NCI-H187 (cell line): ENCODE data around the gene RHOB.
"Not testable (repeated sequence)": the region's sequence is repeated elsewhere in the genome, so short reads cannot be mapped to it uniquely, and the experiment has no call there.

Source experiments
- DNase-seq, 2 experiments: peaks; one replicate each; lab custom pipeline; 2025; lab: John Stamatoyannopoulos, UW

Gene RHOB

DNA sequence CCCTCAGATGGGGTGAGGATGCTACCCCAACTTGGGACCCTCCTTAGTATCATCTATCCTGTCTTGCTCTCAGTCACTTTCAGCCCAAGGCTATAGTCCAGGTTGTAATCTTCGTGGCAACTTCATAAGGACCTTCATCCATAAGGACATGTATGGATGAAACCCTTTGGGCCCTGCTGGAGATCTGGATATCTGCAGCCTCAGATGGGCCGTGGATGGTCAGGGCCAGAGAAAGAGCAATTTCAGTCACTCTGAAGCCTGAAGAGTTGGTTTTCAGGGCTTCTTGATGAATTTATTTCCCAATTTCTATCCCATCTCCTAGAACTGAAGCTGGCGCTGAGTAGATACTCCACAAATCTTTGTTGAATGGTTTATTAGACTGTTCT, 28.7 kb downstream of the RHOB start:
- DNase-seq, result no peak

DNA sequence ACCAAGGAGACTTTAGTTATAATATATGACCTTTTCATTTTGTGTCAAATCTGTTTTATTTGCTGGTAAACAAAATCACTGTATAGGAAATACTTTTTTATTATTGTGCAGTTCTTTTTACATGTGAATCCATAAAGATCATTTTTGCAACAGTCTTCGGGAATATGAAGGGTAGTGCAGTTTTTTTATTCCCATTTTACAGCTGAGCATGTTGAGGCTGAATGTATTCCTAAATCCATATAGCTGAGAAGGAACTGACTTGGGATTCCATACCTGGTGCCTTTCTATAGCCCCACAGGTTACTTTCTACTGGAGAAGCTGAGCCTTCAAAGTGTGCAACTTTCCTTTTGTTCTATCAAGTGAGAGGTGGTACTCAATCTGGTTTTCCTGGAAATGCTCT, 29.6 kb downstream of the RHOB start:
- no peak for DNase-seq

DNA sequence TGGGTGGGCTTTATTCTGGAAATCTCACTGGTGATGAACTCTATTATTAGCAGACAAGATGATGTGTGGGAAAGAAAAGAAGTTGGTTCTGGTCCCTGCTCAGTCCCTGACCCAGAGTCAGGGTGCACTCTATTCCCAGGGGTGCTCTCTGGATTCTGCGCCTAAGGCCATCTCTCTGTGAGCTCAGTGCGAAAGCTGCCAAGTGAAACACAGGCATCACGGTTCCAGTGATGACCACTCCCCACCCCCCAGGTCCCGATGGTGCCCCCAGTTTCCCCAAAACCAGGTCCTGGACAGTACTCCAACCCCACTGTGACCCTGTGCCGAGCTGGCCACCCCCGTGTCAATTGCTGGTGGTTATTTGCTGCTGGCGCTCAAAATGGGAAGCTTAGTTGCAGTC, 30.1 kb downstream of the RHOB start:
- no peak for DNase-seq

DNA sequence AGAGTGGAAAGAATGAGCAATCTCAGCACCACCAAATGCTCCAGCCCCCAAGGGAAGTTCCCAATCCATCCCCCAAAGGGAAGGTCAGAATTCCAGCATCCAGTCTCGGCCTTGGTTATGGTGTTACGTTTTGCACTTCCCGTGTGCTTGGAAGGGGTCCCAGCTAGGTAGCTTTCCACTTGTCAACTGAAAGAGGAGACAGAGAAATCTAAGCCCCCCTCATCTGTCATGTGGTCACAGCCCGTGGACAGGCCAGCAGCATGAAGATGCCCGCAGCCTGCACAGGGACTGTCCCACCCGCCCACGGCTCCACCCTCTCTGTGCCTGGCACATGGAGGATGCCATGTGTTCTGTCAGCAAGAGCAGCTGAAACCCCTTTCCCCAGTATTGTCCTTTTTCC, 32.1 kb downstream of the RHOB start:
- no peak for DNase-seq

DNA sequence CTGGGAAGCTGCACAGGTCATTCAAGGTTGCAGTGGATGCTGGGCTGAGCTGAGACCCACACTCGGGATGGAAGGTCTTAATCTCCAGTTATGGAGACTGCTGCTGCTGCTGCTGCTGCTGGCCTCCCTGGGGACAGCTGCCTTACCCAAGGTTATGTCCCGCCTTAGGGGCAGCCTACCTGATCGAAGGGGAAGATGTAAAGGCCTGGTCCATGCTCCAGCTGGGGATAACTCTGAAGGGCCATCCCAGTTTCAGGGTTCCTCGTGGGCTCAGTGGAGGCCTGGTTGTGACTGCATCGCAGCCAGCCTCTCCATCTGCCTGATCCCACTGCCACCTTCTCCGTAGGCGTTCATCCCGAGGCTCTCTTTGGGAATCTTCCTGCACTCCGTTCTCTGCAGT, 33.0 kb downstream of the RHOB start:
- DNase-seq, result no peak

DNA sequence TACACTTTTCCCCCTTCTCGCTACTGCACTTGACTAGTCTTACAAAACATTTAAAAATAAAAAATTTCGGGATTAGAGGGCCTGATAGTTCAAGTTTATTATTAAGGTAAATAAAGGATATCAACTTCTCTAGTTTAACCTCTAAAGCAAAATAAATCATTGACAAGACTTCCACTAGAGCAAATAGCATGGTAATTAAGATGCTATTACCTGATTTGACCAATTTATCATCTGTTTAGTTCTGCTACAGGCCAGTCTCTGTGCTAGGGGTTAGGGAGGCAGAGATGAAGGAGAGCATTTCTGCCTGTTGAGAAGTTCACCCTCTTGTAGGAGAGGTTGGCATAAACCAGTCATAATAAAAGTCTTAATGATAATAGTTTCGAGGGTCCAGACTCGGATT, 34.0 kb downstream of the RHOB start:
- no peak for DNase-seq

DNA sequence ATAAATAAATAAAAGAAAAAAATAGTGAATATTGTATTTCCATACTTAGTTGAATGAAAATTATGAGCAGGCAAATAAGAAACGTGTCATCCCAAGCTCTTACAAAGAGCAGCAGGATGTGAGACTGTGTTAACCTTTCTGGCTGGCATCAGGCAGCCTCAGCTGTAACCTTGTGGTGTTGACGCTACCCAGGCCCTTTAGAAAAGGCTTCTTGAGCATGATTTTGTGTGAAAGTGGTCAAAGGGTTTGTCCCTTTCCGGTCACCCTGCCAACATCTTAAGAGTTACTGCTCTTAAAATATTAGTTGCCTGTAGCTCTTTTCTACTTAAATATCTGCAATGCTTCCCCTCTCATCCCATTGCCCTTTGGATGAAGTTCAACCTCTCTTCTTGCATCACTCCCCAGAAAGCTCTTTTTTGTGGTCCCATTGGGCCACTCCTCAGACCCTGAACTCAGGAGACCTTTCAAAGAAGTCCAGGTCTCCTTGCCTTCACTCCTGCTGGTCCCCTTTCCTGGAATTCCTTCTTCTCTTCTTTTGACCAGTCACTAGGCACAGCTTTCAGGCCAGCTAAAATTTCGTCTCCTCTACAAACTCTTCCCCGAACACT, 35.0 kb downstream of the RHOB start:
- no peak for DNase-seq

DNA sequence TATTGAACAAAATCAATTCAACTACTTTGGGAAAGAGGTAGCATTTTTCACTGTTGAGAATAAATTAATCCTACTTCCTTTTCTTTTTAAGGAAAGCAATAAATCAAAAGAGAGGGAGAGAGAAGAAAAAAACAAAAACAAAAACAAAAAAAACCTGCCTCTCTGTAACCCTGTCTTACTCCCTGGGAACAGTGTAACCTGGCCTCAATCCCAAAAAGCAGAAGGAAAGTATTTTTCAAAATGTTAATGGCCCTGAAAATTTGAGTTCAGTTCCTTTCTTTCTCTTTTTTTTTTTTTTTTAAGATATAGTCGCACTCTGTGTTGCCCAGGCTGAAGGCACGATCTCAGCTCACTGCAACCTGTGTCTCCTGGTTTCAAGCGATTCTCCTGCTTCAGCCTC, 35.9 kb downstream of the RHOB start:
- no peak for DNase-seq

DNA sequence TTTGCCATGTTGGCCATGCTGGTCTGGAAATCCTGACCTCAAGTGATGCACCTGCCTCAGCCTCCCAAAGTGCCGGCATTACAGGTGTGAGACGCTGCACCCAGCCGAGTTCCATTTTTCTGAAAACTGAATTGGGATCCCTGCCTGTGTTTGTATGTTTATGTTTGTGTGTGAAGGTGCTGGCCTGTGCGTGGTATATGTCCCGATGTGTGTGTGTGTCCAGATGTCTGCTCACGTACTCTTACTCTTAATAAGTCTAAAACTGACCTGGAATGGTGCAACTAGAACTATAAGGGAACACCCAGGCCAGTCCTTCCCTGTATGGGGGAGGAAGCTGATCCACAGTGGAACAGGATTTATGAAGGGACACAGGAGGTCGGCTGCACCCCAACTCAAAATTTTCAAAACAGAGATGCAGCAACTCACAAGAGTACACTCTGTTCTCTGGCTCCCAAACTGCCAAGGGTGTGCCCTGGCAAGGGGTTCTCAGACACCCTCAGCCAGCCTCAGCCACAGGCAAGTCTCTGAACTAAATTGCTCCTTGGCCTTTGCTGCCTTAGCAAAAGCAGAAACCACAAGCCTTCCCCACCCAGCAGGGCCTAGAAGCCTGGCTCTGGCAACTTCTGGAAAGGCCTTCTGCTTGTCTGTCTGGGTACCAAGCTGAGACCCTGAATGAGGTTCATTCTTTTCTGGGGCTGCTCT, 36.5 kb downstream of the RHOB start:
- no peak for DNase-seq

DNA sequence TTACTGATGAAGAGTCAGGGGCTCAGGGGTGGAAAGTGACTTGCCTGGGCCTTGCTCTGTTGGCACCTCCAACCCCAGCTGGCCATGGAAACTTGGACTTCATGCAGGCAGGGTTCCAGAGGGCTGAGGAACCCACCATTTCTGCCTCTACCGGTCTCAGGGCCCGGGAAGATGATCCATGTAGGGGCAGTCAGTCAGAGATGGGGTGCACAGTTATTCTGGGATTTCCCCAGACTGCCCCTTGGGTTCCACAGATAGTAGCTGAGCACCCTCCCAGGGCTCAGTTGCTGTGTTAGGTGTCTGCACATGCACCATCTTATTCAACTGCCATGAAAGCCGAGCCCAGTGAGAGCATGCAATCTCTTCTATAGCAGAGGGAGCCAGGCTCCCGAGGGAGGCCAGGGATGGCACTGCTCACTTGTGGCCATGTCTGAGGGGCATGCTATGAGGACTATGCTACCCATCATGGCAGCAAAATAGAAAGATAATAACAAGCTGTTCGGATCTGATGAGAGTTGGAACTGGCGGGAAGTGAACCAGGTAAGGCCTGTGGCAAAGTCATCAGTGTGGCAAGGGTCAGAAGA, 37.3 kb downstream of the RHOB start:
- DNase-seq, result no peak

DNA sequence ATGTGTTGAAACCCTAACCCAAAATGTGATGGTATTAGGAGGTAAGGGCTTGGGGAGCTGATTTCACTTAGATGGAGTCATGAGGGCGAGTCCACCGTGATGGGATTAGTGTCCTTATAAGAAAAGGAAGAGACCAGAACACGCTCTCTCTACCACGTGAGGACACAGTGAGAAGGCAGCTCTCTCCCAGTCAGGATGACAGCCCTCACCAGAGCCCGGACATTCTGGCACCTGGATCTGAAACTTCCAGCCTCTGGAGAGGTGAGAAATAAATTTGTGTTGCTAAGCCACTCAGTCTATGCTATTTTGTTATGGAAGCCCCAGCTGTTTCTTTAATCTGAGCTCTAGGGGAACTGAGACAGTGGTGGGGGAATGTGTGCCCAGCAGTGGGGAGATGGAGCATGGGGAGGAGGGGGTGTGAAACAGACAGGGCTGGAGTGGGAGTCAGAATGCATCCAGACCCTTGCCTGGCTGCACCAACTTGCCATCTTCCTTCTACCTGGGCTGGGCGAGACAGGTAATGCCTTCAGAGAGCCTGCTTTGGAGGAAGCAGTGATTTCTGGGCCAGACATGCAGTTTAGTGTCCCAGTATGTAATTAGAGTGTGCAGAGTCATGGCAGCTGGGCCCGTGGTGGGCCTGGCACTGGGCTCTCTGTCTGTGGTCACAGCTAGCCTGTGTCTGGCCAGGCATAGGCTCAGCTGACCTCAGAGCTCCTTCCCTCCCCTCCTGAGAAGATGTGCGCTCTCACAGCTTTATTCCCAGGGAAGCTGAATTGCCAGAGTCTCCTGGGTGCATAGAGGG, 38.1 kb downstream of the RHOB start:
- DNase-seq, result no peak

DNA sequence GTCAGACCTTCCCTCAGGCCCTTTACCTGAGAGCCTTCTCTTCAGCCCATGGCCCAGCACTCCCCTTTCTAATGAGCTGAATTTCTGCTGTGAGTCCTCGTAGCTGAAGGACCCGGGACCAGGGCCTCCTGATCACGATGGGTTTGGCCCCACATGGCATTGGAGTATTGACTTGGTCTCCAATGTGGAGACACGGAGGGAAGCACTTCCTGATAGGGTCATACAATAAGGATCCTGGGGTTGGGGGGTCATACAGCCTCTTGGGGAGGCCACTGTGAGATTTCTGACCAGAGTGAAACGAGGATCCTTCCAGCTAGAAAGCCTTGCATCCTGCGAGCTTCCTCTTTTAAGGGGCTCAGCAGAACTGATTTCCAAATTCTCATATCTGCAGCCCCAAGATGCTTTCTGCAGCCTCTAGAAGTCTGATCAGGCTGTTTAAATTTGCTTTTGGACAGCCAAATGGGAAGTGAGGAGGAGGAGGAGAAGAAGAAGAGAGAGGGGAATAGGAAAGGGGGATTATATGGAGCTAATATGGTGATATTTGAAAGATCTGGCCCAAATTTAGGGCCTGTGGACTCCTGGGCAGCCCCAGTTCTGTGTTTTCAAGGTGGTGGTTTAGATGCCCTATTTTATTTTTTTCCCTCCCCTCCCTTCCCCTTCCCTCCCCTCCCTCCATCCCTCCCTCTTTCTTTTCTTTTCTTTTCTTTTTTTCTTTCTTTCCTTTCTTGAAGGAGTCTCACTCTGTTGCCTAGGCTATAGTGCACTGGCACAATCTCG, 38.9 kb downstream of the RHOB start:
- no peak for DNase-seq

DNA sequence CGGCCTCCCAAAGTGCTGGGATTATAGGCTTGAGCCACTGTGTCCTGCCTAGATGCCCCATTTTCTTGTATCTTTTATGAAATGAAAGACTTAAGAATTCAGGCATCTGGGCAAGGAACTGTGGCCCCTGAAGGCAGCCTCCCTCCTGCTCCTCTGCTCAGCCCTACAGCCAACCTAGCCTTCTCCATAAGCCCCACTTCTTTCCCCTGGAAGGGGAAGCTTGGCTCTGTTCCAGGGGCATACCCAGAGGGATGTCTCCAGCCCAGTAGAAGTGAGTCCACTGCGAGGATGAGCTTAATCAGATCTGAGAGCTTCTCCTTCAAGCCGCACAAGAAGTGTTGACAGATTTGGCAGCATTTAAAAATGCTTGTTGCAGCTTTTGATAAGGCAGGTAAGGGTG, 39.7 kb downstream of the RHOB start:
- no peak for DNase-seq

DNA sequence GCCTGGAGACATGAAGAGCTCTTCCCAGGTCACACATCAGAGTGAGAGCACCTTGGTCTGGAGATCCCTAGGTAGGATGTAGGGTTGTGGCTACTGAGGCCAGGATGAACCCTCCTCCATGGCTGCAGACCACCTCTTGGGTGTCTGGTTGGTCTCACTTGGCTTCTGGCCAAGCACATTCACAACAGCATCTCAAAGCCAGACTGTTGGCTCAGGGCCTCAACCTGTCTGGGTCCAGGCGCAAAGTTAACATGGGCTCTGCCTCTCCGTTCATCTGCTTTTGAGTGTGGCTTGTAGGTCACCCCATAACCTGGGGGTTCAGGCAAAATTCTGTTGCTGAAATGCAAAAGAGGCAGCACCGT, 40.1 kb downstream of the RHOB start:
- no peak for DNase-seq

DNA sequence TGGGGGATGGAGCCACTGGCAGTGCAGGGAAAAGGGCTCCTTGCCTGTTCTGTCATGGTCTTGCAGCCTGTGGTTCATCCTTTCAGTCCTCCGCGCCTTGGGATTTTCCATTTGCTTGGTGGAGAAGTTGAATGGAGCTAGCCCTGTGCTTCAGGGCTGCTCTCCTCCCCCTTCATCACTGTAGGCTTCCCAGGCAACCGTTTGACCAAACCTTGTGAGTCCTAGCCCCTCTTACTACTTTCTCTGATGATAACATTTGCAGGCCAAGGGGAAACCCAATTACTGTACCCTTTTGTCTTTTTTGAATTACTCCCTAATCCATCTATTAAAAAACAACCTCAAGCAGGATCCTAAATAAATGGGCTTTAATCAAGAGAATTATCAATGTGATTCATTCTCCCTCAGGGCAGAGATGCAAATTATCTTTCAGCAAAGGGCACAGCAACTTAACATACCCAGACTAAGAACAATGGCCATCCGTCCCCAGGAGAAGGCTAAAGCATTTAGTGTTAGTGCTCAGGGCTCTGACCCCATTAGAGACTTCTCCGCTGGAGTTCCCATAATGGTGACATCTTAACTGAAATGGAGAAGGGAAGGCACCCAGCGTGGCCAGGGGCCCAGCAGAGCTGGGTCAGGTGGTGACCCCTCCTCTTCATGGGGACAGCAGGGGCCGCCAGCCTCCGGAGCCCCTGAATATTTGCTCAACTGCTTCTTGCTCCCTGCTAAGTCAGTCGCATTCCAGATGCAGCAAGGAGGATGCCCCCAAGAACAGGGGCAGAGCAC, 40.7 kb downstream of the RHOB start:
- no peak for DNase-seq

DNA sequence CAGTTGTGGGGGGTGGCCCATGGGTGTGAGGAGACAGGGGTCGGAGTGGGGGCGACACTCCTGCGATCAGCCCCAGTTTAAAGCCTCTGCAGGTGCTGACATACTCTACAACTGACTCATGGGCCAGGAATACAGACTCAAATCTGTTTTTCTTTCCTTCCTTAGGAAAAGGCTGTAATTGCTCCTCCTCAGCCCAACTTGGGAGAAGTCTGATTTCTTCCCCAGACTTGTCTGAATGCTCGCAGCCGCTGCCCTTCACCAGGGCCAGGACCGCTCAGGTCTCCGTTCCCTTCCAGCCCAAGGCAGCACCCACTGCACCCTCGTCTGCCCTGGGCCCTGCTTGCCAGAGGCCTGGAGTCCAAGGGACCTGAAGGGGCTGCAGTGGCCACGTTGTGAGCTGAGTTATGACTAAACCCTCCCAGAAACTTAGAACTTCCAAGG, 41.3 kb downstream of the RHOB start:
- DNase-seq, result no peak

DNA sequence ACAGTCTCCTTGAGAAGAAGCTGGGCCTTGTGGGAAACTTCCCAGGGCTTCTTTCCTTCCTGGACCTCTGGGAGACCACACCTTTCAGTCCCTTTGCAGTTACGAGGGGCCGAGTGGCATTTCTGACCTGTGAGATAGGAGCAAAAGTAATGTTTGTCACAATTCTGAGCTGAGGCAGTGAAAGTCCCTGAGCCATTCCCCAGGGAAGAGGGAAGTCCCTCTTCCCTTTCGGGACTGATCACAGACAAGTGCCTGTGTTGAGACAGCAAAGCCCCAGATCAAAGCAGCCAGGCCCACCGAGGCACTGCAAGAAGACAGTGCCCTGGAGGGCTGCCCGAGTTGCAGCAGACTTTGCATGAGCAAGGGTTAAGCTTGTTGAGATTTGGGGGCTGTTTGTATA, 41.9 kb downstream of the RHOB start:
- no peak for DNase-seq

DNA sequence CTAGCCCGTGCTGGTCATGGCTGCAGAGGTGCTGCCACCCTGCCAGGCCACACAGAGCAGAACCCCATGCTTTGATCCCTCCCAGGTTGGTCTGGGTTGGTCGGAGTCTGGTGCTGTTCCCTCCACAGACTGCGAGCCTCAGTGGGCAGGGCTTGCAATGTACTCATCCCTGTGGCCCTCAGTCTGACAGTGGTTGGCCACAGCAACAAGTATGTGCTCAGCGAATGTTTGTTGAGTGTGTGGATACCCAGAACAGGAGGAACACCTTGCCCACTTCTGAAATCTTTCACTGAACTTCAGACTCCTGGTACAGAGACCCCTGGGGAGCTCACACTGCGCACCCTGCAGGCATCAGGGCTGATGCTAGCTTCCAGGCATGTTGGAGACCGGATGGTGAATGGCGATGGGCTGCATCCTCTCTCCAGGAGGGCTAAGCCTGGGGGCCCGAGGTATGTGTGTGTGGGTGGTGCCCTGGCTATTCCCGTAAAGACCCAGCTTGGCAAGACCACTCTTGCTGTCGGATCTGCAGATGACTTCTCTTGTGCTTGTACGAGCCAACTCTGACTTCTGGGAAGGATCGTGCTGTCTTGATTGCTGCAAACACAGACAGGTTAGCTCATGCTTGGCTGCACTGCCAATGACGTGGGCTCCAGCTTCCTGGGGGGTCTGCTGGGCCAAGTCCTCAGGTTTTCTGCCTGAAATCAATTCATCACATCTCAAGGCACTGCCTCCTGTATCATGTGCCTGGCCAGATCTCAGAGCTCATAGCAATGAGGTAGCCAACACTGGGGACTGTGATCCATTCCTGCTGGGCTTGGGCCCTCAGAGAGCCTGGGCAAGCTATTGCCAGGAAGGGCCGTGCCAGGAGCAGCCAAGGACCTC, 43.7 kb downstream of the RHOB start:
- DNase-seq, result no peak

DNA sequence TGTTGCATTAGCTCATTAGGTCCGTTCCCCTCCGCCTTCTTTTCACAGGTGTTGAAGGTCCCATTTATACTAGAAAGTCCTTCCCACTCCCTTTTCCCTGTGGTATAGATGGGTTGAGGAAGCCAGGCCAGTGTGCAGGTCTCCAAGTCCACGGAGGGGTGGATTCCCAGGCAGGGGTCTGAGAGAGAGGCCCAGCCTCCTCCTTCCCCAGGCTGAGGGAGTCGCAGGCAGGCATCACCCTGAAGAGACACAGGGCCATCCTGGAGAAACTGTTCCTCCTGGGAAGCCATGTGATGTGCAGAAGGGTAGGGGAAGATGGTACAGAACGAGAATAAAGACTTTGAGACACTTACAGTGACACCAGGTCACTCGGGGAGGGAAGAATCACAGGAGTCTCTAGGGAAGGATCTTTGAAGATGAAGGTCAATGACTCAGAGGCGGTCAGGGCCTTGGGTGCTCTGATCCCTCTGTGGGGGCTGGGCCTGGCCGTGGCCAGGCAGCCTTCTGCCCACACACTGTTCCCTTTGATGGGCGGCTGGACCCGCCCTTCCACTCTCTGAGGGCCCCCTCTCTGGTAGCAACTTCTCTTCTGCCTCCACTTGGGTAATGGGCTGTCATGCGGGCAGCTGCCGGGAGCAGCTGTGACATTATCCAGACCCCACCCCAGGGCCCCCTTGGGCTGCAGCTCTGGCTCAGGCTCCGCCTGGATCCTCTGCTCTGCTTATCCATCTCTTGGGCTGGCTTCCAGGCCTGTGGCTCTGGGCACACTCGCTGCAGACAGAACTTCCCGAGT, 45.1 kb downstream of the RHOB start:
- no peak for DNase-seq

DNA sequence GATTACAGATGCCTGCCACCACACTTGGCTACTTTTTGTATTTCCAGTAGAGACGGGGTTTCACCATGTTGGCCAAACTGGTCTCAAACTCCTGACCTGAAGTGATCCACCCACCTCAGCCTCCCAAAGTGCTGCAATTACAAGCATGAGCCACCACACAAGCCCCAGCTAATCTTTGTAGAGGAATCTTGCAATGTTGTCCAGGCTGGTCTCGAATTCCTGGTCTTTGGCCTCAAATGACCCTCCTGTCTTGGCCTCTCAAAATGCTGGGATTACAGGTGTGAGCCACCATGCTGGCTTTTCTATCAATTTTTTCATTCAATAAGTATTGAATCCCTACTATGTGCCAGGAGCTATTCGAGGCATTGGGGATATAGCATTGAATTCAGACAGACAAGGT, 46.2 kb downstream of the RHOB start:
- not testable (repeated sequence) for DNase-seq
